ENCODE results near the gene PCK2. TPM values are rescaled to one million over a fixed set of nuclear protein-coding genes. Genes with fewer than 3 reads are reported as not detected.

PCK2 gene
- total and polyA plus RNA-seq, 2 donors (not counting 3 experiments of a cell fraction or from before 2014, with no cell fraction given) = 23.5 to 24.5 TPM

- peaks cover 0 to 2% of the 10 kb centered on the region in 2 experiments for H3K36me3 ChIP-seq (ENCODE audit: control insufficient read depth in 2 of 2, extremely low read depth in 1 of 2, insufficient read depth in 2 of 2, low read length in 2 of 2)
- intact Hi-C loops (cut with micrococcal nuclease) = no loop called here
- no peaks in the 10 kb centered on the region for H4K20me1 ChIP-seq (replicated peaks; ENCODE audit: control insufficient read depth, extremely low read depth, insufficient read depth, low read length)
- no peaks in the 10 kb centered on the region for H3K9me3 ChIP-seq (replicated peaks; ENCODE audit: control insufficient read depth, insufficient read depth, low read length)
- POLR2A ChIA-PET = interaction anchor here (0.7 kb wide), 1 partner anchor 8 kb away, joined by 7 read pairs; no protein-coding TSS in a partner anchor
- no peak overlapping the region for H3K4me2 ChIP-seq (ENCODE audit: insufficient read depth, low read length)
- H3K9ac ChIP-seq (replicated peaks; ENCODE audit: extremely low read depth, insufficient read depth, low read length) = no peak overlapping the region
- no peaks in the 10 kb centered on the region for H3K27me3 ChIP-seq (ENCODE audit: control insufficient read depth in 2 of 2, insufficient read depth in 2 of 2, low read length in 2 of 2)
- DNase-seq (ENCODE audit: low read depth, low spot score) (no peak), FAIRE-seq (no peak)
- dilution Hi-C loops (cut with MboI; ENCODE audit: extremely low pct_ligation_motif_present, low sequenced_read_pairs) = no loop called here
- no peak overlapping the region for H3K4me3 ChIP-seq (replicated peaks in 1 of 3; ENCODE audit: insufficient read depth in 1 of 3, low read depth in 1 of 3, low read length in 3 of 3)
- H3K4me1 ChIP-seq (ENCODE audit: control insufficient read depth, extremely low read depth, insufficient read depth, low read length) = peaks cover 11% of the 10 kb centered on the region
- H3K27ac ChIP-seq (ENCODE audit: insufficient read depth, low read depth, low read length) = no peak overlapping the region
- CTCF ChIA-PET = no interaction called here
- TF ChIP-seq, protein P1, sequence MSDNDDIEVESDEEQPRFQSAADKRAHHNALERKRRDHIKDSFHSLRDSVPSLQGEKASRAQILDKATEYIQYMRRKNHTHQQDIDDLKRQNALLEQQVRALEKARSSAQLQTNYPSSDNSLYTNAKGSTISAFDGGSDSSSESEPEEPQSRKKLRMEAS (IDR thresholded peaks at IDR 0.05; ENCODE audit: insufficient read depth, insufficient read length) = no peak
- no peak for TF ChIP-seq GATA2 (IDR thresholded peaks at IDR 0.05; ENCODE audit: insufficient read depth, insufficient read length, low read depth, low read length)
- TF ChIP-seq, protein P2, sequence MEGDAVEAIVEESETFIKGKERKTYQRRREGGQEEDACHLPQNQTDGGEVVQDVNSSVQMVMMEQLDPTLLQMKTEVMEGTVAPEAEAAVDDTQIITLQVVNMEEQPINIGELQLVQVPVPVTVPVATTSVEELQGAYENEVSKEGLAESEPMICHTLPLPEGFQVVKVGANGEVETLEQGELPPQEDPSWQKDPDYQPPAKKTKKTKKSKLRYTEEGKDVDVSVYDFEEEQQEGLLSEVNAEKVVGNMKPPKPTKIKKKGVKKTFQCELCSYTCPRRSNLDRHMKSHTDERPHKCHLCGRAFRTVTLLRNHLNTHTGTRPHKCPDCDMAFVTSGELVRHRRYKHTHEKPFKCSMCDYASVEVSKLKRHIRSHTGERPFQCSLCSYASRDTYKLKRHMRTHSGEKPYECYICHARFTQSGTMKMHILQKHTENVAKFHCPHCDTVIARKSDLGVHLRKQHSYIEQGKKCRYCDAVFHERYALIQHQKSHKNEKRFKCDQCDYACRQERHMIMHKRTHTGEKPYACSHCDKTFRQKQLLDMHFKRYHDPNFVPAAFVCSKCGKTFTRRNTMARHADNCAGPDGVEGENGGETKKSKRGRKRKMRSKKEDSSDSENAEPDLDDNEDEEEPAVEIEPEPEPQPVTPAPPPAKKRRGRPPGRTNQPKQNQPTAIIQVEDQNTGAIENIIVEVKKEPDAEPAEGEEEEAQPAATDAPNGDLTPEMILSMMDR (IDR thresholded peaks at IDR 0.05; ENCODE audit: extremely low read depth in 1 of 2, insufficient read depth in 1 of 2, low read depth in 1 of 2, low read length in 2 of 2) = no peak
- no peak for TF ChIP-seq POLR2A (IDR thresholded peaks at IDR 0.05; ENCODE audit: low read depth, low read length)
- TF ChIP-seq EZH2 (IDR thresholded peaks at IDR 0.05; ENCODE audit: borderline replicate concordance, low read depth, low read length, severe bottlenecking) = no peak
- no peak for TF ChIP-seq MYC (IDR thresholded peaks at IDR 0.05; ENCODE audit: low read depth, low read length)
- TF ChIP-seq POLR2AphosphoS5 (IDR thresholded peaks at IDR 0.05; ENCODE audit: insufficient read depth, low read depth, low read length) = no peak
- TF ChIP-seq JUN (IDR thresholded peaks at IDR 0.05; ENCODE audit: borderline replicate concordance, insufficient read depth, insufficient read length, low read depth) = no peak
- TF ChIP-seq FOS (IDR thresholded peaks at IDR 0.05; ENCODE audit: borderline replicate concordance, insufficient read depth, low read length) = no peak
- no peak overlapping the region for H2AFZ ChIP-seq (ENCODE audit: low read depth, low read length)
- H3K9me1 ChIP-seq (replicated peaks; ENCODE audit: control insufficient read depth, extremely low read depth, insufficient read depth, low read length) = no peaks in the 10 kb centered on the region
- peaks cover 5% of the 10 kb centered on the region for H3K79me2 ChIP-seq (ENCODE audit: control insufficient read depth, insufficient read depth, low read length)
- no TSS peak for BruUV-seq (replicated peaks)
Observed at GRCh38 chr14:24132976-24133375, 38.9 kb downstream of the PCK2 start.
